VCaP (cell line): ENCODE results near the gene ADH7.

Experiments
- H3K27ac ChIP-seq: fragments of 450-650 bp; 2 replicates; pipeline ENCODE4 v1.5.1; 2017
- CTCF ChIP-seq: fragments of 450-650 bp; conservative IDR thresholded peaks from 2 replicates; pipeline ENCODE4 v1.5.1; 2017; ENCODE audit warnings: mild to moderate bottlenecking, moderate library complexity

ADH7 gene

GRCh38 chr4:99435154-99435553, at the start of gene ADH7:
TSS of gene ADH7 (minus strand) at chr4:99435342. CDS start at chr4:99435233, 109 bp downstream.
- no peak for TF ChIP-seq CTCF
- H3K27ac ChIP-seq: no peak within 1 kb of the TSS

GRCh38 chr4:99483636-99484035, 48.5 kb upstream of the ADH7 start:
- TF ChIP-seq CTCF: no peak
- no peak overlapping the region for H3K27ac ChIP-seq

GRCh38 chr4:99473131-99473530, 38.0 kb upstream of the ADH7 start:
- no peak for TF ChIP-seq CTCF
- no peak overlapping the region for H3K27ac ChIP-seq

- no peak for TF ChIP-seq CTCF
- H3K27ac ChIP-seq: no peak overlapping the region
Measured at GRCh38 chr4:99471896-99472295, 36.8 kb upstream of the ADH7 start.

GRCh38 chr4:99471349-99471748, 36.2 kb upstream of the ADH7 start:
- no peak for TF ChIP-seq CTCF
- no peak overlapping the region for H3K27ac ChIP-seq

- no peak for TF ChIP-seq CTCF
- H3K27ac ChIP-seq: no peak overlapping the region
Measured at GRCh38 chr4:99468889-99469288, 33.7 kb upstream of the ADH7 start.

GRCh38 chr4:99467887-99468286, 32.7 kb upstream of the ADH7 start:
- H3K27ac ChIP-seq: no peak overlapping the region
- no peak for TF ChIP-seq CTCF

GRCh38 chr4:99463566-99463965, 28.4 kb upstream of the ADH7 start:
- H3K27ac ChIP-seq: no peak overlapping the region

More at GRCh38 chr4:99463566-99463965, 28.4 kb upstream of the ADH7 start:
- TF ChIP-seq CTCF: no peak
